22Rv1 (cell line): ENCODE measurements around the gene STON1.

Experiments
- ZFX ChIP-seq: fragments of 450-650 bp; IDR thresholded peaks from 2 replicates; pipeline ENCODE4 v1.6.1; 2017; ENCODE audit warnings: antibody characterized with exemption, borderline replicate concordance
- TF ChIP-seq, protein P1 (sequence below): fragments of 450-650 bp; IDR thresholded peaks from 2 replicates; pipeline ENCODE4 v1.5.1; 2017; ENCODE audit warnings: mild to moderate bottlenecking

GRCh38 chr2:48624696-48625095 lies 94.7 kb downstream of the STON1 start:
- TF ChIP-seq, protein P1, sequence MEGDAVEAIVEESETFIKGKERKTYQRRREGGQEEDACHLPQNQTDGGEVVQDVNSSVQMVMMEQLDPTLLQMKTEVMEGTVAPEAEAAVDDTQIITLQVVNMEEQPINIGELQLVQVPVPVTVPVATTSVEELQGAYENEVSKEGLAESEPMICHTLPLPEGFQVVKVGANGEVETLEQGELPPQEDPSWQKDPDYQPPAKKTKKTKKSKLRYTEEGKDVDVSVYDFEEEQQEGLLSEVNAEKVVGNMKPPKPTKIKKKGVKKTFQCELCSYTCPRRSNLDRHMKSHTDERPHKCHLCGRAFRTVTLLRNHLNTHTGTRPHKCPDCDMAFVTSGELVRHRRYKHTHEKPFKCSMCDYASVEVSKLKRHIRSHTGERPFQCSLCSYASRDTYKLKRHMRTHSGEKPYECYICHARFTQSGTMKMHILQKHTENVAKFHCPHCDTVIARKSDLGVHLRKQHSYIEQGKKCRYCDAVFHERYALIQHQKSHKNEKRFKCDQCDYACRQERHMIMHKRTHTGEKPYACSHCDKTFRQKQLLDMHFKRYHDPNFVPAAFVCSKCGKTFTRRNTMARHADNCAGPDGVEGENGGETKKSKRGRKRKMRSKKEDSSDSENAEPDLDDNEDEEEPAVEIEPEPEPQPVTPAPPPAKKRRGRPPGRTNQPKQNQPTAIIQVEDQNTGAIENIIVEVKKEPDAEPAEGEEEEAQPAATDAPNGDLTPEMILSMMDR, result no peak
- TF ChIP-seq ZFX, result no peak
